GM21360 (cell line): Measurements from ENCODE around the gene RAB31.

ENCODE experiments used
- ATAC-seq: cut with Tn5 transposase; IDR thresholded peaks from one replicate; pipeline ENCODE4 v1.9.1; 2021; ENCODE audit warnings: mild to moderate bottlenecking, moderate library complexity; ENCODE audit not compliant: unreplicated experiment

Gene RAB31

DNA sequence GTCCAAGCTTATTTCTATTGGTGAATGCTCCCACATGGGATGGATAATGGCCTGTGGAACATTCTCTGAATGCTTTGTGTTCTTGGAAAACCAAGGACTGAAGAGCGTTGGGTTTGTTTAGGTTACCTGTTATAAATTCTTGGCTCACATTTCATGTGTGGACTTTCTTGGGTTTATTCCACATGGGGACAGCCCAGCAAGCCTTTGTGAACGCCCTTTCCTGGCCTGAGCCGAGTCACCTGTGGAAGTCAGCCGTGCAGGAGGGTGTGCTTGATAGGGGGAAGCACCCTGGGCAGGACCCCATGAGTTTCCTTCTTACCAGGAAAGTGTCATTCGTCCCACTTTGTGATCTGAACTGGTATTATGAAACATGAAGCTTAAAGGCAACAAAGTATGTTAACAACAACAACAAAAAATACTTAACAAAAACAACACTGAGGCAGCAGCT, 4.1 kb downstream of the RAB31 start:
- ATAC-seq, result no peak

- ATAC-seq, result no peak
These were observed 4.5 kb downstream of the RAB31 start for GRCh38 chr18:9712611-9713010.

DNA sequence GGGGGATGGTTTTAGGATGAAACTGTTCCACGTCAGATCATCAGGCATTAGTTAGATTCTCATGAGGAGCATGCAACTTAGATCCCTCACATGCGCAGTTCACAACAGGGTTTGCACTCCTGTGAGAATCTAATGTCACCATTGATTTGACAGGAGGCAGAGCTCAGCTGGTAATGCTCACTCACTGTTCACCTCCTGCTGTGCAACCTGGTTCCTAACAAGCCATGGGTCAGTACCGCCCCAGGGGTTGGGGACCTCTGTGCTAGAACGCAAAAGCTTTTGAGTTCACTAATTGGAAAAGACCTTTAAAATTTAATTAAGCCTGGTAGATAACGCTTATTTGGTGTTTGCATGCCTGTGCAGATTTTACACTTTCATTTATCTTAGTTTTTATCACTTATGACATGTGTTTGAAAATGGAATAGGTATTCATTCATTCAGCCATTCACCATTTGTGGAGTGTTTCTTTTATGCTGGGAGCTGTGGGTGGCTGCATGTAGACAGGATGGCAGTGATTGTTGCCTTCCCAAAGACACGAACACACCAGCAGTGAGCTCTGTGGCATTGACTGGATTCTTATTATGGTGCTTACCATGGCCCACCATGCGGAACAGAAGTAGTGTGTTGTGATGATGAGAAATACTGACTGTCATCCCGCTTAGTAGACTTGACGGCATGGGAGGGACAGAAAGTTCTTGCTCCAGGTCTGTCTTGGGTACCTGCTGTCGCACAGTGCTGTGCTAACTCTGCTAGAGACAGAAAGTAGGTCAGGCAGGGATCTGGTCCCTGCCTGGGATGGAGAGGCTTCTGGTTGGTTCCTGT, 6.4 kb downstream of the RAB31 start:
- no peak for ATAC-seq

DNA sequence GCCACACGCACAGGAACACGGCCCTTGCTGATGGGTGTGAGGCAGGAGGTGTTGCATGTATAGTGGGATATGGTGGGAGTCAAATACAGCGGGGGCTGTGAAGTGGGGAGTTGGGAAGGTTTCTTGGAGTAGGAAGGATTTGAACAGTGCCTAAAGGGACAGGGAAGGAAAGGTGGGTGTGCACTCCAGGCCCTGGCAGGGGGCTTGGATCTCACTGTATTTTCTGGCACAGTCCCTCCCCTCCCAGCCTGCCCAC, 6.9 kb downstream of the RAB31 start:
- ATAC-seq, result no peak

DNA sequence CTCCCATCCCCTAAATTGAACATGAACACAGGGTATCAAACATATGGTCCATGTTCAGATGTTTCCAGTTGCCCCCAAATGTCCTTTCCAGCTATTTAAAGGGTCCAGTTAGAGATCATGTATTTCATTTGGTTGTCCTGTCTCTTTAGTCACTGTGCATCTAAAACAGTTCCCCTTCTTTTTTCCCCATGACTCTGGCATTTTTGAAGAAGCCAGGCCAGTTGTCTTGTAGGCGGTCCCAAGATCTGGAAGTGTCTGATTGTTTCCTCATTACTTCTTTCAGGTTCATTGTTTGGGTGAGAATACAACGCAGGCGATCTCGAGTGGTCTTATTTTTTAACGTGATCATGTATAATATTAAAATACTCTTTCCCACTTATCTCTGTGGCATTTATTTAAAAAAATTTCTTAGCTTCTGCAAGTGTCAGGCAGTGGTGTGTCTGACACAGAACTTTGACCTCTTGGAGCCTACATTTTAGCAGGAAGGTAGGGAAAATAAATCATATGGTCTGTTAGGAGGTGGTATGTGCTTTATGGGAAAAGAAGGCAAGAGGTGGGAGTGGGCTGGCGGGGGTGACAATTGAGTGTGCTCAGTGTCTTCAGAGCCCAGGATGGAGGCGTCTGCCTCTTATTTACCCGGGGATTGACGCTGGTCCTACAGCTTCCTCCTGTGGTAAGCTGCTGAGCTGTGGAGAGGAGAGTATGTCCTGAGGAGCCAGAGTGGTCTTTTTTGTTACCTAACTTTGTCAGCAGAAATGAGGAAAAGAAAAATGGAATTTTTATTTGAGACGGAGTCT, 8.1 kb downstream of the RAB31 start:
- ATAC-seq, result no peak

- no peak for ATAC-seq
These were observed 8.9 kb downstream of the RAB31 start for GRCh38 chr18:9716780-9717563.

DNA sequence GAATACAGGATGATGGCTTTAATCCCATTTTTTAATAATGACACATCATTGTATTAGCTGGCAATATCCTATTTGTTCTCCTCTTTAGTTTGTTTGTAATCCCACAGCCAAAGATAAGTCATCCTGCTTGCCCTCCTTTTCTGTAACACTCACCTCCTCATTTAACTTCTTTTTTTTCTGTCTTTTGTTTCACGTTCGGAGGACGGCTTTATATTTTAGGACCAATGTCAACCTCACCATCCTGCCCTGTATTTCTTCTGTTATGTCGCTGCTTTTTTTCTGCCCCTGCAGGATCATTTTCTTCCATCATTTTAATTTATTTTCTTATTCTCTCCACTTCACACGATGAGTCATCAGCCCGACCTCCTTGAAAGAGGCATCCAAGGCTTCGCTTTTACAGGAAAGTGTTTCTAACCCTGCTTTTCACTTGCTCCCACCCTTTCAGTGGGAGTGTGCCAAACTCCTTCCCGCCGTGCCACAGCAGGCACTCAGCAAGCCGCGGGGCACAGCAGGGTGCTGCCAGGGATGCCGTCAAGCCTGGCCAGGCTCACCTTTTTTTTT, 11.4 kb downstream of the RAB31 start:
- ATAC-seq, result no peak

GRCh38 chr18:9720327-9720726, 12.2 kb downstream of the RAB31 start:
- ATAC-seq, result no peak

- ATAC-seq, result no peak
These were observed 13.9 kb downstream of the RAB31 start for GRCh38 chr18:9721893-9722550.

DNA sequence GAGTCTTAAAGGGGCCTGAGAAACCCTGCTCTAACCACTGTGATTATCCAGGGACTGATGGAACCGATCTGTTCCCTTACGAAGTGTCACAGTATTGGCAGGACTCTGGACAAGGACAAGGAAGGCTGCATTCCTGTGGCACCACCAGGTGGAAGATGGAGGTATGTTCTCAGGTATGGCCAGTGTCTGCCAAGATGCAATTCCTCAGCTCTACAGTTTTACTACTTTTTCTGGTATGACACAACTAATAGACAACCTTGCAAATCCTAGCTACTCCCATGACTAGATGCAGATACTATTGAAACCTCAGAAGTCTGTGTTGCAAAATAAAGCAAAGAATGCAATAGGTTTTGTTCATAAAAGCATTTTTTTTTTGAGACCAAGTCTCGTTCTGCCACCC, 14.6 kb downstream of the RAB31 start:
- no peak for ATAC-seq

DNA sequence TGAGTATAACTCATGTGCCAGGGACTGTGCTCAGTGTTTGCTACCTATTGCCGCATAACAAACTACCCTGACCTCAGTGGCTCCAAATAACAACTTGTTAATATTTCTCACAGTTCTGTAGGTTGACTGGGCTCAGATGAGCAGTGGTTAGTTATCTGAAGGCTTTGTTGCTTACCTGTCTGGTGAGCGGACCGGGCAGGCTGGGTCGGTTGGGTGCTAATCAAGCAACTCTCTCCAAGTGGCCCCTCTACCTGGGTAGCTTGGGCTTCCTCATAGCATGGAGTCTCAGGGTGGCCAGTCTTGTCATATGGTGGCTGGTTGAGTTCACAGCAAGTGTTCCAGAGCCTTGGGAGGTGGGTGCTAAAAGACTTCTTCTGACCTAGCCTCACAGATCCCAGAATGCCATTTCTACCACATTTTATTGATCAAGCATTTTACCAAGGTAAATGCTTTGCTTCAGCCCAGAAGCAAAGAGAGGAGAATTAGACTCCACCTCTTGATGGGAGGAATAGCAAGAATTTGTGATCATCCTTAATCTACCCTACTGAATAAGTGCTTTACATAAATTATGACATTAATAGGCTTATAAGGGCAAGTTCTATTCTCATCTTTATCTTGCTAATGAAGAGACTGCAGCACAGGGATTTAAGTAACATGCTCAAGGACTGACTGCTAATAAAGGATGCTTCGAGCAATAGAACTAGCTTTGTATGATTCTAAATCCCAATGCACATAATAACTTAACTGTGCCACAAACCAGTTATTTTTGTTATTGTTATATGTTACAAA, 16.9 kb downstream of the RAB31 start:
- no peak for ATAC-seq

DNA sequence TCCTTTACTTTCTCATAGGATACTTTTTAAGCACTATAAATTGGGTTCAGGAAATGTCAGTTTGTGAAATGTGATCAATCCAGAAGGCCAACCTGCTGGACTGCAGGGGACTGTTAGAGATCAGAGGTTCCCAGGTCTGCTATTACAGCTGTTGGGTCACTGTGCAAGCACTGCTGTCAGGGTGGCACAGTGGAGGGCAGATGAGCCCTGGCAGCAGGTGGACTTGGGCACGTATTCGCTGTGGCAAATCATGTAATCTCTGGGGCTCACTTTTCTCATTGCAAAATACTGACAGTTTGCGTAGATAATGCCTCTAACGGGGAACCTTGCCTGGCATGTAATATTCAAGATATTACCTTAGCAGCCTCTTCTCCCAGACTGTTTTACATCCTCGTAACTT, 18.1 kb downstream of the RAB31 start:
- no peak for ATAC-seq

DNA sequence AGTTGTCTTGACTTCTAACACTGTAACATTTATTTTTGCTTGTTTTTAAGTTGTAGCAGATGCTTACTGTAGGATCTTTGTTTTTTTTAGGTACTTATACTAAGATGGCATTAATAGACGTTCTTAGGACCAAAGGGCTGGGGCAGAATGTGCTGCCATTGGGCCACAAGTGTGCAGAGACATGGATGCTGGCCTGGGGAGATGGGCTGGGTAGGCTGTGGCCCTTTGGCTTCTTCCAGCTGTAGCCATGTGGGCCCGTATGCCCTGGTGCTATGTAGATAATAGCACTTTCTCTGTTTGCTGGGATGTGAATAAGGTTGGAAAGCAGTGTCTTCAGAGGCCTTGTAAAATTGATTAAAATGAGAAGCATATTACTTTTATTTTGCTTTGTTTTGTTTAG, 18.8 kb downstream of the RAB31 start:
- ATAC-seq, result no peak

DNA sequence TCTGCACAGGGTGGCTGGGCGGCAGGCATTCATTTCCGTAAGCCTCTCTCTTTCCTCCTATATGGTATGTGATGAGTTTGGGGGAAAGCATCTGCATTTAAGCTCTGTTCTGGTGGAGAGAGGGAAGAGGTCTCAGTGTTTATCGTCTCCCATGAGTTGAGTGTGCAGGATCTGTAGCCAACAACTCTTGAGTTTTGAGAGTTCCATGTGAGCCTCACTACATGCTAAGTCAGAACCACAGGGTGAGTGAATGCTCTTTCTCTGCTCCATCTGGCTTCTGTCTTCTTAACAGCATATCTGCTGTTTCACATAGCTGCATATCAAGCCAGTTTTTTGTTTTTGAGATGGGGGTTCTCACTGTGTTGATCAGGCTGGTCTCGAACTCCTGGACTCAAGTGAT, 22.7 kb downstream of the RAB31 start:
- ATAC-seq, result no peak

DNA sequence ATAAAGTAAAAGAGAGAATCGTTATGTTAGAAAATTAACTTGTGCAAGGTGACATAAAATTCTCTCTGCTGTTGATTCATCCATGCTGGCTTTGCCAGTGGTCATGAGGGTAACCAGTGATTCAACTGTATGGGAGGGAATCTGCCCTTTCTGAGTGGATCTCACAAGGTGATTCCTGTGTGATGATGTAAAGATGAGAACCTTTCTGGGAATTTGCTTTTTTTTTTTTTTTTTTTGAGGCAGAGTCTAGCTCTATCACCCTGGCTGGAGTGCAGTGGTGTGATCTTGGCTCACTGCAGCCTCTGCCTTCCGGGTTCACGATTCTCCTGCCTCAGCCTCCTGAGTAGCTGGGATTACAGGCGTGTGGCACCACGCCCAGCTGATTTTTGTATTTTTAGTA, 23.3 kb downstream of the RAB31 start:
- ATAC-seq, result no peak

DNA sequence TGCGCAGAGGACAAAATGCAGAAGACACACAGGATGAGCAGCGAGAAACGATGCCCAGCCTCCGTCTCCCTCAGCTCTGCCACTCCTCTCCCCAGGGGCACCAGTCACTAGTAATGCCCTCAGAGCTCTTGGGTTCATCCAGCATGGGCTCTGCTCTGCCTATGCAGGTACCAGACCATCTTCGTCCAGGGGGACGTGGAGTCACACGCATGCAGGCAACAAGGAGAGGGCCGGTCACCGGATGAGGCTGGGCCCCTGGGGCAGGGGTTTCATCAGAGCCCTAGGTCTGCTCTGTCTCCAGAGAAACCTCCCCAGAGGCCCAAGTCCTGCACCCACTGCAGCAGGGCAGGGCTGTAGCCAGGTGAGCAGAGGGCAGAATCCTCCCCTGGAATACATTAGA, 23.9 kb downstream of the RAB31 start:
- no peak for ATAC-seq

- ATAC-seq, result no peak
These were observed 26.1 kb downstream of the RAB31 start for GRCh38 chr18:9734189-9734588.

- no peak for ATAC-seq
These were observed 27.1 kb downstream of the RAB31 start for GRCh38 chr18:9735238-9735637.

DNA sequence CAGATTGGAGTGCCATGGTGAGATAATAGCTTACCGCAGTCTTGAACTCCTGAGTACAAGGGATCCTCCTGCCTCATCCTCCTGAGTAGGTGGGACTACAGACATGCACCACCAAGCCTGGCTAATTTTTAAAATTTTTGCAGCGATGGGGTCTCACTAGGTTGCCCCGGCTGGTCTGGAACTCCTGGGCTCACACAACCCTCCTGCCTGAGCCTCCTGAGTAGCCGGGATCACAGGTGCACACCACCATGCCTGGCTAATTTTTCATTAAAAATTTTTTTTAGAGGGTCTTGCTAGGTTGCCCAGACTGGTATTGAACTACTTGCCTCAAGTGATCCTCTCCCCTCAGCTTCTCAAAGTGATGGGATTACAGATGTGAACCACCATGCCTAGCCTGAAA, 27.8 kb downstream of the RAB31 start:
- no peak for ATAC-seq

GRCh38 chr18:9736286-9736835, 28.3 kb downstream of the RAB31 start:
- ATAC-seq, result no peak
